Trophoblast cell (in vitro differentiated cells and primary cell): ENCODE data around the gene ASIC2.

Experiments
- DNase-seq, 2 donors: peaks; one replicate each; pipeline ENCODE4 v3.0.0-alpha.2; 2016
- H2AFZ ChIP-seq: 2 replicates; pipeline ENCODE4 v1.6.1; 2013; ENCODE audit warnings: low read length, moderate library complexity, mild to moderate bottlenecking; ENCODE audit not compliant: insufficient read depth, poor library complexity
- H2AK5ac ChIP-seq: 2 replicates; pipeline ENCODE4 v1.6.1; 2013; ENCODE audit warnings: mild to moderate bottlenecking, low read length
- H2BK120ac ChIP-seq: 2 replicates; pipeline ENCODE4 v1.6.1; 2013; ENCODE audit warnings: low read length, mild to moderate bottlenecking, moderate library complexity; ENCODE audit not compliant: insufficient read depth, poor library complexity
- H2BK12ac ChIP-seq: 2 replicates; pipeline ENCODE4 v1.6.1; 2013; ENCODE audit warnings: mild to moderate bottlenecking, low read length, moderate library complexity
- H2BK5ac ChIP-seq: 2 replicates; pipeline ENCODE4 v1.6.1; 2013; ENCODE audit warnings: low read length, low read depth, moderate library complexity, mild to moderate bottlenecking; ENCODE audit not compliant: poor library complexity
- H3K14ac ChIP-seq: 2 replicates; pipeline ENCODE4 v1.6.1; 2013; ENCODE audit warnings: mild to moderate bottlenecking, low read length
- H3K18ac ChIP-seq: 2 replicates; pipeline ENCODE4 v1.6.1; 2013; ENCODE audit warnings: mild to moderate bottlenecking, low read length
- H3K23ac ChIP-seq: 2 replicates; pipeline ENCODE4 v1.6.1; 2013; ENCODE audit warnings: low read length
- H3K27ac ChIP-seq: 2 replicates; pipeline ENCODE4 v1.5.1; 2013; ENCODE audit warnings: low read depth, mild to moderate bottlenecking, inconsistent platforms, low read length, moderate library complexity
- H3K27me3 ChIP-seq: 2 replicates; pipeline ENCODE4 v1.6.1; 2013; ENCODE audit warnings: inconsistent platforms, mild to moderate bottlenecking, low read length, moderate library complexity; ENCODE audit not compliant: insufficient read depth
- H3K36me3 ChIP-seq, 2 experiments: 1 replicate in 1 of 2; 2 replicates in 1 of 2; pipeline ENCODE4 v1.6.1; 2013; ENCODE audit warnings: low read length in 2 of 2, mild to moderate bottlenecking in 2 of 2, moderate library complexity in 1 of 2; ENCODE audit not compliant: insufficient read depth in 2 of 2, control insufficient read depth in 1 of 2
- H3K4ac ChIP-seq: 2 replicates; pipeline ENCODE4 v1.6.1; 2013; ENCODE audit warnings: low read depth, mild to moderate bottlenecking, low read length, moderate library complexity
- H3K4me1 ChIP-seq, 2 experiments: 1 replicate in 1 of 2; 2 replicates in 1 of 2; pipeline ENCODE4 v1.6.1; 2013; ENCODE audit warnings: low read length in 2 of 2, mild to moderate bottlenecking in 2 of 2, moderate library complexity in 1 of 2; ENCODE audit not compliant: insufficient read depth in 2 of 2, control insufficient read depth in 1 of 2
- H3K4me2 ChIP-seq: 2 replicates; pipeline ENCODE4 v1.6.1; 2013; ENCODE audit warnings: inconsistent platforms, mild to moderate bottlenecking, low read length, moderate library complexity
- H3K4me3 ChIP-seq: 2 replicates; pipeline ENCODE4 v1.5.1; 2013; ENCODE audit warnings: mild to moderate bottlenecking, low read depth, low read length, inconsistent platforms
- H3K79me1 ChIP-seq: one replicate; pipeline ENCODE4 v1.6.1; 2013; ENCODE audit warnings: low read length
- H3K79me2 ChIP-seq: 2 replicates; pipeline ENCODE4 v1.6.1; 2013; ENCODE audit warnings: low read length, mild to moderate bottlenecking; ENCODE audit not compliant: control insufficient read depth, insufficient read depth, poor library complexity
- H3K9ac ChIP-seq: 2 replicates; pipeline ENCODE4 v1.6.1; 2013; ENCODE audit warnings: mild to moderate bottlenecking, low read length
- H3K9me3 ChIP-seq: 2 replicates; pipeline ENCODE4 v1.6.1; 2013; ENCODE audit warnings: low read depth, mild to moderate bottlenecking, control low read depth, inconsistent platforms, low read length; ENCODE audit not compliant: insufficient read depth
- H4K12ac ChIP-seq: 2 replicates; pipeline ENCODE4 v1.6.1; 2013; ENCODE audit warnings: low read depth, mild to moderate bottlenecking, low read length, moderate library complexity
- H4K8ac ChIP-seq: 2 replicates; pipeline ENCODE4 v1.6.1; 2013; ENCODE audit warnings: low read depth, mild to moderate bottlenecking, low read length, moderate library complexity
- H4K91ac ChIP-seq: one replicate; pipeline ENCODE4 v1.6.1; 2013; ENCODE audit warnings: low read depth, mild to moderate bottlenecking, low read length, moderate library complexity
- WGBS: extraction: QIAGEN DNeasy Blood & Tissue Kit; methylation state at CpG from one replicate; pipeline ENCODE4 v1.1.7; 2013; ENCODE audit warnings: missing lambda C conversion rate; ENCODE audit not compliant: insufficient read length, insufficient coverage; ENCODE audit errors: extremely low coverage; 5-methylcytosine and 5-hydroxymethylcytosine counted together

The ASIC2 gene

GRCh38 chr17:33294994-33295393, 1.9 kb upstream of the ASIC2 start:
- WGBS = no CpG with 5 or more reads among the region's 1 CpG
- Histone ChIP-seq H3K79me1 (no peaks in the 10 kb centered on the region), H3K4me2 (no peak overlapping the region), H4K12ac (no peak overlapping the region), H3K36me3 (no peaks in the 10 kb centered on the region), H2AFZ (no peak overlapping the region), H2BK12ac (no peak overlapping the region), H2BK5ac (no peak overlapping the region), H4K91ac (no peak overlapping the region), H3K27ac (no peak overlapping the region), H3K18ac (no peak overlapping the region), H3K9me3 (peaks cover 8% of the 10 kb centered on the region), H2BK120ac (no peak overlapping the region), H3K79me2 (no peaks in the 10 kb centered on the region), H3K27me3 (peaks cover 45% of the 10 kb centered on the region), H3K4me3 (no peak overlapping the region), H3K23ac (no peak overlapping the region), H2AK5ac (no peak overlapping the region), H3K4ac (no peak overlapping the region), H3K9ac (no peak overlapping the region), H4K8ac (no peak overlapping the region), H3K4me1 (peaks cover 3 to 4% of the 10 kb centered on the region in 2 experiments), H3K14ac (no peak overlapping the region)
- no peak for DNase-seq

- Histone ChIP-seq H2BK5ac (no peak overlapping the region), H4K12ac (no peak overlapping the region), H4K8ac (no peak overlapping the region), H3K79me2 (no peaks in the 10 kb centered on the region), H3K9me3 (peaks cover 8% of the 10 kb centered on the region), H3K18ac (no peak overlapping the region), H2BK120ac (no peak overlapping the region), H3K4me1 (peaks cover 3 to 4% of the 10 kb centered on the region in 2 experiments), H3K27me3 (peaks cover 45% of the 10 kb centered on the region), H2AK5ac (no peak overlapping the region), H3K79me1 (no peaks in the 10 kb centered on the region), H3K4me3 (peak overlapping the region; percentile 34), H3K14ac (no peak overlapping the region), H3K9ac (no peak overlapping the region), H3K4ac (no peak overlapping the region), H3K36me3 (no peaks in the 10 kb centered on the region), H3K4me2 (peak overlapping the region; percentile 49), H2AFZ (no peak overlapping the region), H4K91ac (no peak overlapping the region), H3K27ac (no peak overlapping the region), H3K23ac (no peak overlapping the region), H2BK12ac (no peak overlapping the region)
- no CpG with 5 or more reads among the region's 72 CpGs for WGBS
- DNase-seq = peak; percentile 12 to 50
Observed at GRCh38 chr17:33292201-33292980, 704 bp downstream of the ASIC2 start.

GRCh38 chr17:33291248-33292200, 1.6 kb downstream of the ASIC2 start:
- no peak overlapping the region for H2AK5ac ChIP-seq
- H3K36me3 ChIP-seq = no peaks in the 10 kb centered on the region
- no peak overlapping the region for H4K91ac ChIP-seq
- peaks cover 45% of the 10 kb centered on the region for H3K27me3 ChIP-seq
- DNase-seq = peak; percentile 37 to 75
- no peaks in the 10 kb centered on the region for H3K79me2 ChIP-seq
- H4K12ac ChIP-seq = no peak overlapping the region
- H3K9me3 ChIP-seq = peaks cover 8% of the 10 kb centered on the region
- H4K8ac ChIP-seq = no peak overlapping the region
- no peak overlapping the region for H2BK120ac ChIP-seq
- no peak overlapping the region for H3K23ac ChIP-seq
- H3K9ac ChIP-seq = no peak overlapping the region
- H2BK12ac ChIP-seq = no peak overlapping the region
- H3K4ac ChIP-seq = no peak overlapping the region
- H3K4me2 ChIP-seq = peak overlapping the region; percentile 49
- no peaks in the 10 kb centered on the region for H3K79me1 ChIP-seq
- H2BK5ac ChIP-seq = no peak overlapping the region
- H3K4me1 ChIP-seq = peaks cover 3 to 4% of the 10 kb centered on the region in 2 experiments
- H3K27ac ChIP-seq = no peak overlapping the region
- no CpG with 5 or more reads among the region's 104 CpGs for WGBS
- no peak overlapping the region for H2AFZ ChIP-seq
- peak overlapping the region; percentile 34 for H3K4me3 ChIP-seq
- H3K14ac ChIP-seq = no peak overlapping the region
- no peak overlapping the region for H3K18ac ChIP-seq

- no peak overlapping the region for H2BK120ac ChIP-seq
- no peaks in the 10 kb centered on the region for H3K36me3 ChIP-seq
- H4K12ac ChIP-seq = no peak overlapping the region
- H2BK5ac ChIP-seq = no peak overlapping the region
- H2BK12ac ChIP-seq = no peak overlapping the region
- no peak overlapping the region for H3K18ac ChIP-seq
- no peak overlapping the region for H3K4me3 ChIP-seq
- H3K14ac ChIP-seq = no peak overlapping the region
- H3K4ac ChIP-seq = no peak overlapping the region
- peaks cover 45% of the 10 kb centered on the region for H3K27me3 ChIP-seq
- no peaks in the 10 kb centered on the region for H3K79me2 ChIP-seq
- H3K9ac ChIP-seq = no peak overlapping the region
- no peak overlapping the region for H4K91ac ChIP-seq
- no peak overlapping the region for H4K8ac ChIP-seq
- no peak overlapping the region for H2AK5ac ChIP-seq
- no peaks in the 10 kb centered on the region for H3K79me1 ChIP-seq
- no CpG with 5 or more reads among the region's 8 CpGs for WGBS
- H2AFZ ChIP-seq = no peak overlapping the region
- H3K4me2 ChIP-seq = no peak overlapping the region
- H3K9me3 ChIP-seq = peaks cover 8% of the 10 kb centered on the region
- H3K23ac ChIP-seq = no peak overlapping the region
- peaks cover 3 to 4% of the 10 kb centered on the region in 2 experiments for H3K4me1 ChIP-seq
- DNase-seq = no peak
- no peak overlapping the region for H3K27ac ChIP-seq
Observed at GRCh38 chr17:33290253-33290652, 2.8 kb downstream of the ASIC2 start.
